IMR-90 (cell line): ENCODE measurements around the gene PDE11A.
"Not testable (repeated sequence)": the region's sequence is repeated elsewhere in the genome, so short reads cannot be mapped to it uniquely, and the experiment has no call there.

Experiments used
- BHLHE40 ChIP-seq: fragments of 150-350 bp; IDR thresholded peaks from 2 replicates; pipeline ENCODE4 v1.6.1; 2016; ENCODE audit warnings: mild to moderate bottlenecking, low read depth, low read length
- CEBPB ChIP-seq: IDR thresholded peaks from 2 replicates; pipeline ENCODE4 v1.6.1; 2012; ENCODE audit warnings: low read depth, low read length, improper control_type of control experiment
- CHD1 ChIP-seq: IDR thresholded peaks from 2 replicates; pipeline ENCODE4 v1.6.1; 2012; ENCODE audit warnings: low read depth, low read length, improper control_type of control experiment
- CTCF ChIP-seq: conservative IDR thresholded peaks from 2 replicates; pipeline ENCODE4 v1.5.1; 2012; ENCODE audit warnings: mild to moderate bottlenecking, low read depth, low read length, improper control_type of control experiment
- FOS ChIP-seq: fragments of 150-350 bp; IDR thresholded peaks from 2 replicates; pipeline ENCODE4 v1.6.1; 2016; ENCODE audit warnings: low read depth, low read length
- MAFK ChIP-seq: IDR thresholded peaks from 2 replicates; pipeline ENCODE4 v1.6.1; 2012; ENCODE audit warnings: low read depth, low read length, improper control_type of control experiment
- MAZ ChIP-seq: IDR thresholded peaks from 2 replicates; pipeline ENCODE4 v1.6.1; 2012; ENCODE audit warnings: low read depth, mild to moderate bottlenecking, low read length, improper control_type of control experiment, moderate library complexity, borderline replicate concordance
- MXI1 ChIP-seq: IDR thresholded peaks from 2 replicates; pipeline ENCODE4 v1.6.1; 2012; ENCODE audit warnings: low read depth, mild to moderate bottlenecking, low read length, moderate library complexity, borderline replicate concordance
- POLR2A ChIP-seq: IDR thresholded peaks from 2 replicates; pipeline ENCODE4 v1.6.1; 2012; ENCODE audit warnings: mild to moderate bottlenecking, low read depth, low read length
- RAD21 ChIP-seq: IDR thresholded peaks from 2 replicates; pipeline ENCODE4 v1.6.1; 2012; ENCODE audit warnings: low read length, improper control_type of control experiment
- RCOR1 ChIP-seq: IDR thresholded peaks from 2 replicates; pipeline ENCODE4 v1.6.1; 2012; ENCODE audit warnings: mild to moderate bottlenecking, low read length, improper control_type of control experiment; ENCODE audit not compliant: insufficient replicate concordance
- SMC3 ChIP-seq: fragments of 150-350 bp; IDR thresholded peaks from 2 replicates; pipeline ENCODE4 v1.6.1; 2016; ENCODE audit warnings: low read depth, mild to moderate bottlenecking, antibody characterized with exemption, low read length, moderate library complexity
- USF2 ChIP-seq: fragments of 150-350 bp; IDR thresholded peaks from 2 replicates; pipeline ENCODE4 v1.6.1; 2017; ENCODE audit warnings: mild to moderate bottlenecking, antibody characterized with exemption, low read length, low read depth

- TF ChIP-seq CTCF, POLR2A, USF2, BHLHE40, RAD21, SMC3, MAFK, MAZ, RCOR1, MXI1, CHD1, FOS, CEBPB: not testable (repeated sequence)
Observed at GRCh38 chr2:177785143-177785542, 287.4 kb downstream of the PDE11A start.
